ENCODE results near the gene ANKRD33B. TPM values are rescaled to one million over a fixed set of nuclear protein-coding genes. Genes with fewer than 3 reads are reported as not detected.
A peak's percentile ranks its signal among the peaks of the same experiment; 100 is the strongest.

ANKRD33B gene
- total and polyA plus RNA-seq, 2 of the 13 experiments (the other 11 are each of a cell fraction or from before 2014, with no cell fraction given), result 0.02 TPM; not detected in 1

- TF ChIP-seq SNAI1 (CRISPR knock-in tag; IDR thresholded peaks at IDR 0.05; ENCODE audit: borderline replicate concordance) (no peak), ZNF503 (CRISPR knock-in tag; IDR thresholded peaks at IDR 0.05) (no peak), STAG1 (CRISPR knock-in tag; IDR thresholded peaks at IDR 0.05) (0 out of 2 replicates have a peak, but pooled peaks have one; percentile 5), MYNN (CRISPR knock-in tag; IDR thresholded peaks at IDR 0.05; ENCODE audit: low read depth) (no peak), MXD3 (CRISPR knock-in tag; IDR thresholded peaks at IDR 0.05) (no peak), ZNF792 (CRISPR knock-in tag; IDR thresholded peaks at IDR 0.05) (no peak)
Measured at GRCh38 chr5:10689391-10690081, 125.7 kb downstream of the ANKRD33B start (continued).

- no peak for DNase-seq (ENCODE audit: low spot score)
- intact Hi-C loops (cut with micrococcal nuclease; ENCODE audit: unreplicated experiment), result no loop called here
- FAIRE-seq, result no peak
- TF ChIP-seq ZNF761 (CRISPR knock-in tag; conservative IDR thresholded peaks at IDR 0.05), result no peak
- Histone ChIP-seq H2AFZ (ENCODE audit: low read length) (no peak overlapping the region), H4K20me1 (ENCODE audit: insufficient read depth, low read length) (peaks cover 36% of the 10 kb centered on the region; the same call in 1 of the 2 replicates), H3K9me3 (ENCODE audit: low read length) (no peaks in the 10 kb centered on the region), H3K4me3 (replicated peaks in 1 of 3; ENCODE audit: insufficient read depth in 1 of 3, low read depth in 2 of 3, low read length in 3 of 3) (no peak overlapping the region), H3K27me3 (ENCODE audit: control insufficient read depth in 1 of 2, insufficient read depth in 2 of 2, low read length in 2 of 2) (no peaks in the 10 kb centered on the region), H3K79me2 (ENCODE audit: insufficient read depth, low read length) (peaks cover 3% of the 10 kb centered on the region), H3K36me3 (replicated peaks in 1 of 2; ENCODE audit: control insufficient read depth in 1 of 2, insufficient read depth in 2 of 2, low read length in 2 of 2) (peaks cover 4 to 45% of the 10 kb centered on the region in 2 experiments; a peak in 4 of 5 replicates), H3K4me2 (ENCODE audit: low read depth, low read length) (no peak overlapping the region), H3K27ac (ENCODE audit: extremely low read length, insufficient read depth, low read length) (no peak overlapping the region), H3K9ac (ENCODE audit: insufficient read depth, low read depth, low read length) (no peak overlapping the region), H3K4me1 (ENCODE audit: insufficient read depth, low read length) (no peaks in the 10 kb centered on the region)
- no peak for ATAC-seq
- POLR2A ChIA-PET, result no interaction called here
- TSS peak; percentile 22 for BruUV-seq (replicated peaks)
- in situ Hi-C loops (cut with HindIII; ENCODE audit: extremely low pct_ligation_motif_present, low pct_unique_long_range_greater_than_20kb), result loop anchor here (5.0 kb wide), 1 partner anchor 167 kb away; no protein-coding TSS in a partner anchor
- WGBS (ENCODE audit: low lambda C conversion rate), result 98% methylated on average over 14 of the region's 14 CpGs
- CTCF ChIA-PET (ENCODE audit: low intra/inter-chr PET ratio, low total read pairs), result no interaction called here
Measured at GRCh38 chr5:10690460-10691440, 126.9 kb downstream of the ANKRD33B start.
